OCI-LY7 (cell line): ENCODE results near the gene LIPC.

Source experiments
- CTCF ChIP-seq: fragments of 200-600 bp; sonication (generic); conservative IDR thresholded peaks from 2 replicates; pipeline ENCODE4 v1.5.1; 2014; ENCODE audit warnings: mild to moderate bottlenecking, antibody characterized with exemption, low read length, moderate library complexity, mixed read lengths
- EZH2phosphoT487 ChIP-seq: fragments of 200-600 bp; sonication (generic); IDR thresholded peaks from 2 replicates; pipeline ENCODE4 v1.6.1; 2018; ENCODE audit warnings: low read depth, borderline replicate concordance, mild to moderate bottlenecking, mixed run types, antibody characterized with exemption, low read length, moderate library complexity, mixed read lengths

DNA sequence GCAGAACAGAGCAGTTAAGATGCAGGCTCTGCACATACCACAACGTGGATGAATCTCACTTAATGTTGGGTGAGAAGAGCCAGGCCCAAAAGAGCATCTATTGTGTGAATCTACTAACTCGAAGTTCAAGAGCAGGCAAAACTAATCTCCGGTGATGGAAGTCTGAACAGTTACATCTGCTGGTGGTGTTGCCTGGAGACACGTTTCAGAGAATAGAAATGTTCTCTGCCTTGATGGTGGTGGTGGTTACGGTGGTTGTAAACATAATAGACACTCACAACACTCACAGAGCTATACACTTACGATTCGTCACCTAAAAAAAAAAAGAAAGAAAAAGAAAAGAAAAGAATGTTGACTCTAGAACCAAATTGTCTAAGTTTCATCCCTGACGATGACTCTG, 86.8 kb downstream of the LIPC start:
- TF ChIP-seq CTCF (no peak), EZH2phosphoT487 (no peak)
